C4-2B (cell line): ENCODE results near the gene CSRNP3.

Source experiments
- CTCF ChIP-seq: fragments of 450-650 bp; conservative IDR thresholded peaks from 2 replicates; pipeline ENCODE4 v1.5.1; 2017; ENCODE audit warnings: mild to moderate bottlenecking
- ZFX ChIP-seq: fragments of 450-650 bp; IDR thresholded peaks from 2 replicates; pipeline ENCODE4 v1.6.1; 2017

- TF ChIP-seq CTCF (no peak), ZFX (no peak)
Measured at GRCh38 chr2:165692906-165693305, 223.4 kb downstream of the CSRNP3 start.
